Calu3 (cell line): Measurements from ENCODE around the gene CGN. TPM values are rescaled to one million over a fixed set of nuclear protein-coding genes. Genes with fewer than 3 reads are reported as not detected.

ENCODE experiments used
- Bru-seq: library from RNA; stranded (reverse); fragments of 400-500 nt; gene quantifications from one replicate; lab custom pipeline; 2021; lab: Mats Ljungman, UMichigan
- BruChase-seq, 2 experiments: library from RNA; stranded (reverse); fragments of 400-500 nt; gene quantifications; one replicate each; lab custom pipeline; 2021; lab: Mats Ljungman, UMichigan
- BruUV-seq: library from RNA; stranded (reverse); fragments of 400-500 nt; replicated peaks from 2 replicates; lab custom pipeline; 2021; lab: Mats Ljungman, UMichigan
- CTCF ChIA-PET: fragments of 300-600 bp; sonication (Branson Sonifier 250); formaldehyde crosslinking; loops from one replicate; lab custom pipeline; 2022; ENCODE audit warnings: antibody characterized with exemption; lab: Charles Lee
- DNase-seq: peaks from one replicate; pipeline ENCODE4 v3.0.0; 2022
- H3K27ac Mint-ChIP-seq: one replicate; pipeline ENCODE4 v1.8.0; 2022; ENCODE audit warnings: mixed read lengths; ENCODE audit not compliant: unreplicated experiment
- H3K27me3 Mint-ChIP-seq: one replicate; pipeline ENCODE4 v1.8.0; 2022; ENCODE audit warnings: mixed read lengths; ENCODE audit not compliant: unreplicated experiment
- H3K36me3 Mint-ChIP-seq: one replicate; pipeline ENCODE4 v1.8.0; 2022; ENCODE audit warnings: mild to moderate bottlenecking, moderate library complexity, mixed read lengths; ENCODE audit not compliant: insufficient read depth, unreplicated experiment
- H3K4me1 Mint-ChIP-seq: one replicate; pipeline ENCODE4 v1.8.0; 2022; ENCODE audit warnings: mild to moderate bottlenecking, low read depth, mixed read lengths; ENCODE audit not compliant: unreplicated experiment
- H3K4me3 Mint-ChIP-seq: one replicate; pipeline ENCODE4 v1.8.0; 2022; ENCODE audit warnings: mild to moderate bottlenecking, low read depth, moderate library complexity, mixed read lengths; ENCODE audit not compliant: unreplicated experiment
- H3K9me3 Mint-ChIP-seq: one replicate; pipeline ENCODE4 v1.8.0; 2022; ENCODE audit warnings: low read depth, mixed read lengths; ENCODE audit not compliant: unreplicated experiment
- intact Hi-C: fragments of 100-400 bp; cut with micrococcal nuclease; formaldehyde crosslinking; loops from one replicate; pipeline ENCODE4 v1.10.0; 2022; ENCODE audit not compliant: unreplicated experiment
- long read RNA-seq: library from polyadenylated mRNA; stranded (forward); transcript quantifications from one replicate; pipeline ENCODE4 v2.0.0, GENCODE V29; 2022
- total RNA-seq: library from RNA; stranded (reverse); gene quantifications from 2 replicates; pipeline ENCODE4 v1.2.3, GENCODE V29; 2022
- TF ChIP-seq, protein P1 (sequence below): fragments of 200-600 bp; IDR thresholded peaks from one replicate; pipeline ENCODE4 v1.8.0; 2022; ENCODE audit warnings: antibody characterized with exemption; ENCODE audit not compliant: unreplicated experiment

CGN gene
- total RNA-seq, result 113 and 131 TPM in 2 replicates
- Bru-seq, nascent RNA, result percentile 88 among the genes with signal in this experiment
- BruChase-seq, experiment 1, labeled RNA remaining after a 6-hour chase, result percentile 92 among the genes with signal in this experiment
- BruChase-seq, experiment 2, labeled RNA remaining after a 2-hour chase, result percentile 90 among the genes with signal in this experiment
- long read RNA-seq, full-length matches to known transcripts, result 34 of 63 reads
- long read RNA-seq, partial matches to known transcripts, result 16 of 63 reads
- long read RNA-seq, other reads (novel, unspliced or antisense), result 13 of 63 reads

- DNase-seq, result peak; percentile 98
- Mint-ChIP-seq H3K27me3 (no peaks in the 10 kb centered on the region), H3K36me3 (peaks cover 65% of the 10 kb centered on the region), H3K4me1 (peaks cover 48% of the 10 kb centered on the region), H3K4me3 (peak within 1 kb of the TSS; percentile 76), H3K27ac (peak within 1 kb of the TSS; percentile 87), H3K9me3 (no peaks in the 10 kb centered on the region)
- CTCF ChIA-PET, result interaction anchor here (0.7 to 1.3 kb wide), 7 partner anchors 9 to 210 kb away, joined by 3 to 8 read pairs (median 4); no protein-coding TSS in a partner anchor
- BruUV-seq, result no TSS peak
- TF ChIP-seq, protein P1, sequence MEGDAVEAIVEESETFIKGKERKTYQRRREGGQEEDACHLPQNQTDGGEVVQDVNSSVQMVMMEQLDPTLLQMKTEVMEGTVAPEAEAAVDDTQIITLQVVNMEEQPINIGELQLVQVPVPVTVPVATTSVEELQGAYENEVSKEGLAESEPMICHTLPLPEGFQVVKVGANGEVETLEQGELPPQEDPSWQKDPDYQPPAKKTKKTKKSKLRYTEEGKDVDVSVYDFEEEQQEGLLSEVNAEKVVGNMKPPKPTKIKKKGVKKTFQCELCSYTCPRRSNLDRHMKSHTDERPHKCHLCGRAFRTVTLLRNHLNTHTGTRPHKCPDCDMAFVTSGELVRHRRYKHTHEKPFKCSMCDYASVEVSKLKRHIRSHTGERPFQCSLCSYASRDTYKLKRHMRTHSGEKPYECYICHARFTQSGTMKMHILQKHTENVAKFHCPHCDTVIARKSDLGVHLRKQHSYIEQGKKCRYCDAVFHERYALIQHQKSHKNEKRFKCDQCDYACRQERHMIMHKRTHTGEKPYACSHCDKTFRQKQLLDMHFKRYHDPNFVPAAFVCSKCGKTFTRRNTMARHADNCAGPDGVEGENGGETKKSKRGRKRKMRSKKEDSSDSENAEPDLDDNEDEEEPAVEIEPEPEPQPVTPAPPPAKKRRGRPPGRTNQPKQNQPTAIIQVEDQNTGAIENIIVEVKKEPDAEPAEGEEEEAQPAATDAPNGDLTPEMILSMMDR, result no peak
- intact Hi-C loops, result loop anchor here (2.0 to 5.0 kb wide), 2 partner anchors 38 to 314 kb away; partner anchors contain the start of gene PIP5K1A
Measured at GRCh38 chr1:151510957-151511635, at the start of gene CGN. TSS of gene CGN (plus strand) at chr1:151511387. CDS start at chr1:151518520, 7,133 bp downstream.

DNA sequence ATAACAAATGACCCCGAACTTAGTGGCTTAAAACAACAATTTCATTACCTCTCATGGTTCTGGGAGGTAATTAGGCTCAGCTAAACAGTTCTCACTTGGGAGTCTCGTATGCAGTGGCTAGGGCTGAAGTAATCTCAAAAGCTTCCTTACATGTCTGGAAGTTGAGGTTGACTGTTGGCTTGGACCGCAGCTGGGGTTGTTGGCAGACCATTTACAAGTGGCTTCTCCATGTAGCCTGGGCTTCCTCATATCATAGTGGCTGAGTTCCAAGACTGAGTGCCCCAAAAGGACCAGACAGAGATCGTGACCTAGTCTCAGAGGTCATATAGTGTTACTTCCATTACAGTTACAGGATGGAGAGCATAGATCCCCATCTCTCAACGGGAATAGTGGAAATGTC, 49.5 kb upstream of the CGN start:
- TF ChIP-seq, protein P1, result no peak
- BruUV-seq, result no TSS peak
- CTCF ChIA-PET, result no interaction called here
- DNase-seq, result no peak
- Mint-ChIP-seq H3K4me1 (no peaks in the 10 kb centered on the region), H3K9me3 (no peaks in the 10 kb centered on the region), H3K4me3 (no peak overlapping the region), H3K27me3 (no peaks in the 10 kb centered on the region), H3K27ac (no peak overlapping the region), H3K36me3 (peaks cover 29% of the 10 kb centered on the region)
- intact Hi-C loops, result no loop called here

DNA sequence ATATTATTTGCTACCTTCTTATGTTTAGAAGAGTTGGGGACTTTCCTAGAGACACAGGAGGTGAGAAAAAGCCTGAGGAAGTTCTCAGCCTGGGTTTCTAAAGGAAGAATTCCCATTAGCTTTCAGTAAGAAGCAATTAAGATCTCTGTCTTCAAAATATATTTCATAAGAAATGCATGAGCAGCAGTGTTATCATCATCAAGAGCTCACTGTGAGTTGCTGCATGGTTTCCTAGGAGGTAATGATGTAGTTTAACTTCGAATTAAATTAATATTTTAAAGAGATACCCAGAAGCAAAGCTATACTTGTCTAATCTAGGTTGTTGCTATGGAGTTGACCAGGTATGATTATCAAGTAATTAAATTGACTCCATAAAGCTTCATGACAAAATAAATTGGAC, 46.2 kb upstream of the CGN start:
- H3K4me3 Mint-ChIP-seq, result no peak overlapping the region
- H3K27me3 Mint-ChIP-seq, result no peaks in the 10 kb centered on the region
- CTCF ChIA-PET, result interaction anchor here (0.6 kb wide), 2 partner anchors 11 to 32 kb away, joined by 3 read pairs; no protein-coding TSS in a partner anchor
- no peaks in the 10 kb centered on the region for H3K9me3 Mint-ChIP-seq
- H3K36me3 Mint-ChIP-seq, result peaks cover 2% of the 10 kb centered on the region
- intact Hi-C loops, result no loop called here
- H3K27ac Mint-ChIP-seq, result no peak overlapping the region
- BruUV-seq, result no TSS peak
- H3K4me1 Mint-ChIP-seq, result no peaks in the 10 kb centered on the region
- no peak for DNase-seq
- TF ChIP-seq, protein P1, result no peak

DNA sequence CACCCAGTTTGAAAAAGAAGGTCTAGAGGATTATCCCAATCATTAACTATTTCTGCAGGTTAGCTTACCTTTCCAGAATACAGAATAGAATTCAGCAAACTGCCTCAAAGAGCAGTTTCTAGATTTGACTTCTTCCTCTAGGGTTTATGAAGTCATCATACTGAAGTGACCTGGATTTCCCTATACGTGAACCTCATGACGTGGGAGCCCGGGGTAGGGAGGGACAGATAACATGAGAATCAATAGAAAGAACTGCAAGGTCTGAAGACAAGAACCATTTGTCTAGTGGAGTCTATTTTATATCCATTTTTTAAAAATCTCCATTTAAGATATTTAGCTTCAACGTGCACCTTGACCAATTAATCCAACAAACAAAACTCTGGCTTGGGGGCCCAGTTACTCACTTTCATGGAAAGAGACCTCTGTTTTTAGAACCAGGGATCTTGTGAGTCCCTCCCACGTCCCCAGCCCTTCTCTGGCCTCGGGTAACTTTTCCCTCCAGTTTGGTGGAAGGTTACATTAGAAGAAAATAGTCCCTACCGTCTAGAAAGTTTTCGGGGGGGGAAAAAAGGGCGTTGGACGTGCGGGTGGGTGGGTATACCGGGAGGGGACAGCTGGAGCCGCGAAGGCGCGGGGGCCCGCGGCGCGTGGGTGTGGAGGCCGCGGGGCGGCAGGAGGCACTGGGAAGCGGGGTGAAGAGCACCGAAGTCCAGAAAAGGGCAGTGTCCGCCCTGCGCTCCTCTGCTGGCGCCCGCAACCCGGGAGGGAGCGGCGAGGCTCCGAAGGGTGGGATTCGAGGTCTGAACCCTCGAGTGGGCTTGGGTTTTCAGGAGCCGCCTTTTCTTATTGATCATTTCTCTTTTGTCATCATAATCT, 38.1 kb upstream of the CGN start:
- CTCF ChIA-PET, result interaction anchor here (0.5 to 1.4 kb wide), 3 partner anchors 16 to 38 kb away, joined by 4 to 8 read pairs (median 4); partner anchors contain the start of gene CGN
- Mint-ChIP-seq H3K9me3 (no peaks in the 10 kb centered on the region), H3K4me3 (peak overlapping the region; percentile 70), H3K36me3 (peaks cover 8% of the 10 kb centered on the region), H3K27ac (peak overlapping the region; percentile 64), H3K27me3 (no peaks in the 10 kb centered on the region), H3K4me1 (peaks cover 9% of the 10 kb centered on the region)
- TF ChIP-seq, protein P1, result no peak
- intact Hi-C loops, result loop anchor here (1.0 to 2.0 kb wide), 2 partner anchors 14 to 38 kb away; partner anchors contain the start of genes CGN and POGZ
- TSS peak; percentile 66 for BruUV-seq
- peak; percentile 48 for DNase-seq
